WTC11 (cell line): ENCODE measurements around the gene ARIH2. TPM values are rescaled to one million over a fixed set of nuclear protein-coding genes. Genes with fewer than 3 reads are reported as not detected.

Experiments
- ATAC-seq: fragments of 200-7000 bp; cut with Tn5 transposase; 2 replicates; pipeline ENCODE4 v1.10.0; 2021; ENCODE audit warnings: mild to moderate bottlenecking, moderate library complexity
- CTCF ChIA-PET: fragments of 300-600 bp; sonication (Branson Sonifier 250); formaldehyde crosslinking; loops from one replicate; lab custom pipeline; 2021; ENCODE audit warnings: antibody characterized with exemption; lab: Charles Lee
- POLR2A ChIA-PET: fragments of 350-600 bp; sonication (Branson Sonifier 250); formaldehyde crosslinking; loops from one replicate; lab custom pipeline; 2021; ENCODE audit warnings: antibody characterized with exemption; lab: Charles Lee
- DNase-seq: peaks from one replicate; pipeline ENCODE4 v3.0.0; 2021; ENCODE audit warnings: low spot score
- H3K27ac Mint-ChIP-seq: 2 replicates; pipeline ENCODE4 v1.8.0; 2021; ENCODE audit warnings: mixed read lengths
- H3K27me3 Mint-ChIP-seq: 2 replicates; pipeline ENCODE4 v1.8.0; 2021; ENCODE audit warnings: low read depth, mild to moderate bottlenecking, moderate library complexity, mixed read lengths
- H3K36me3 Mint-ChIP-seq: 2 replicates; pipeline ENCODE4 v1.8.0; 2021; ENCODE audit warnings: mixed read lengths
- H3K4me1 Mint-ChIP-seq: 2 replicates; pipeline ENCODE4 v1.8.0; 2022; ENCODE audit warnings: mixed read lengths
- H3K4me3 Mint-ChIP-seq: 2 replicates; pipeline ENCODE4 v1.8.0; 2021; ENCODE audit warnings: mild to moderate bottlenecking, moderate library complexity, mixed read lengths
- H3K9me3 Mint-ChIP-seq: 2 replicates; pipeline ENCODE4 v1.8.0; 2021; ENCODE audit warnings: mixed read lengths
- CREM ChIP-seq: sonication (generic); formaldehyde crosslinking; IDR thresholded peaks from 2 replicates; pipeline ENCODE4 v1.8.1; 2022; ENCODE audit warnings: mild to moderate bottlenecking, missing genetic modification reagents, moderate library complexity
- ELF4 ChIP-seq: sonication (generic); formaldehyde crosslinking; IDR thresholded peaks from 2 replicates; pipeline ENCODE4 v1.8.1; 2022; ENCODE audit warnings: low read depth, mild to moderate bottlenecking, moderate library complexity, missing genetic modification reagents
- ETV6 ChIP-seq: sonication (generic); formaldehyde crosslinking; IDR thresholded peaks from 2 replicates; pipeline ENCODE4 v1.8.1; 2022; ENCODE audit warnings: mild to moderate bottlenecking, missing genetic modification reagents
- FOXJ3 ChIP-seq: sonication (generic); formaldehyde crosslinking; IDR thresholded peaks from 2 replicates; pipeline ENCODE4 v1.9.0; 2021; ENCODE audit warnings: missing genetic modification reagents, mild to moderate bottlenecking, borderline replicate concordance
- FOXK1 ChIP-seq: sonication (generic); formaldehyde crosslinking; IDR thresholded peaks from 2 replicates; pipeline ENCODE4 v1.8.0; 2022; ENCODE audit warnings: mild to moderate bottlenecking, moderate library complexity, missing genetic modification reagents
- GTF2I ChIP-seq: fragments of 250-450 bp; sonication (Bioruptor Pico); conservative IDR thresholded peaks from 2 replicates; pipeline ENCODE4 v1.4.0; 2021; ENCODE audit warnings: mild to moderate bottlenecking
- MYBL2 ChIP-seq: sonication (generic); formaldehyde crosslinking; IDR thresholded peaks from 2 replicates; pipeline ENCODE4 v1.8.1; 2023; ENCODE audit warnings: mild to moderate bottlenecking, moderate library complexity, missing genetic modification reagents
- SMAD3 ChIP-seq: sonication (generic); formaldehyde crosslinking; IDR thresholded peaks from 2 replicates; pipeline ENCODE4 v1.8.0; 2022; ENCODE audit warnings: missing genetic modification reagents, mild to moderate bottlenecking, borderline replicate concordance
- SOX15 ChIP-seq: fragments of 250-450 bp; sonication (Bioruptor Pico); IDR thresholded peaks from 2 replicates; pipeline ENCODE4 v1.9.0; 2021; ENCODE audit warnings: mild to moderate bottlenecking
- TCF7 ChIP-seq: sonication (generic); formaldehyde crosslinking; IDR thresholded peaks from 2 replicates; pipeline ENCODE4 v1.8.0; 2022; ENCODE audit warnings: mild to moderate bottlenecking, low read depth, missing genetic modification reagents, moderate library complexity
- TP53 ChIP-seq: sonication (generic); formaldehyde crosslinking; IDR thresholded peaks from 2 replicates; pipeline ENCODE4 v1.8.1; 2023; ENCODE audit warnings: mild to moderate bottlenecking, missing genetic modification reagents
- ZNF263 ChIP-seq: sonication (generic); formaldehyde crosslinking; IDR thresholded peaks from 2 replicates; pipeline ENCODE4 v1.8.1; 2022; ENCODE audit warnings: low read depth, mild to moderate bottlenecking, moderate library complexity, missing genetic modification reagents
- ZNF416 ChIP-seq: fragments of 250-450 bp; sonication (Bioruptor Pico); IDR thresholded peaks from 2 replicates; pipeline ENCODE4 v1.9.0; 2021; ENCODE audit warnings: mild to moderate bottlenecking, inconsistent platforms
- total RNA-seq: library from RNA; stranded (reverse); gene quantifications from 3 replicates; pipeline ENCODE4 v1.2.3, GENCODE V29; 2021
- TF ChIP-seq, protein P1 (sequence below): fragments of 250-450 bp; sonication (Bioruptor Pico); IDR thresholded peaks from 2 replicates; pipeline ENCODE4 v1.9.0; 2021; ENCODE audit warnings: mild to moderate bottlenecking, borderline replicate concordance
- TF ChIP-seq, protein P2 (sequence below): sonication (generic); formaldehyde crosslinking; IDR thresholded peaks from 2 replicates; pipeline ENCODE4 v1.8.1; 2022; ENCODE audit warnings: low read depth, mild to moderate bottlenecking, moderate library complexity, missing genetic modification reagents, borderline replicate concordance
- TF ChIP-seq, protein P3 (sequence below): fragments of 250-450 bp; sonication (Bioruptor Pico); IDR thresholded peaks from 2 replicates; pipeline ENCODE4 v2.1.2; 2022; ENCODE audit warnings: mild to moderate bottlenecking, moderate library complexity
- TF ChIP-seq, protein P4 (sequence below): sonication (generic); formaldehyde crosslinking; IDR thresholded peaks from 2 replicates; pipeline ENCODE4 v1.8.1; 2023; ENCODE audit warnings: mild to moderate bottlenecking, missing genetic modification reagents, moderate library complexity
- TF ChIP-seq, protein P5 (sequence below): sonication (generic); formaldehyde crosslinking; IDR thresholded peaks from 2 replicates; pipeline ENCODE4 v1.8.0; 2023; ENCODE audit warnings: missing genetic modification reagents
- TF ChIP-seq, protein P6 (sequence below): sonication (generic); formaldehyde crosslinking; IDR thresholded peaks from 2 replicates; pipeline ENCODE4 v1.8.0; 2023; ENCODE audit warnings: mild to moderate bottlenecking, missing genetic modification reagents
- TF ChIP-seq, protein P7 (sequence below): fragments of 250-450 bp; sonication (Bioruptor Pico); IDR thresholded peaks from 2 replicates; pipeline ENCODE4 v1.9.0; 2021; ENCODE audit warnings: mild to moderate bottlenecking

The ARIH2 gene
- total RNA-seq, 1 experiment from 2014 or later: 134 TPM

DNA sequence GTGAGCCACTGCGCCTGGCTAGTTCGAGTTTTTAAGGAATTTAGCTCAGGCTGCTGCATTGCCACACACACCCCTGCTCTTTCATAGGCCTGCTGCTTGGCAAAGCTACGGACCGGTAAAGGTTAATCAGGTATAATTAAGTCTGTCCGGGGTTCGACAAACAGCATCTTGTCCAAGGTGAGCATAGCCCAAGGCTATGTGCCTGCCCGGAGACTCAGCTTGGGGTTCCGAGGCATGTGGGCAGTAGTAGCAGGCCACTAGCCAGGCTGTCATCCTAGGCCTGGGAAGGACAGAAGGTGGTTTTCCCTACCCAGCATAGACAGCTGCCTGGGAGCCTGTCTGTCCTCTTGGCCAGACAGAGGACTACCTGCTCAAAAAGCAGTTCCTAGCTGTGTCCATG lies 78.0 kb downstream of the ARIH2 start:
- ChIA-PET POLR2A (interaction anchor here (1.6 to 2.0 kb wide), 2 partner anchors 9 to 10 kb away, joined by 3 to 11 read pairs; partner anchors contain the start of gene WDR6), CTCF (interaction anchor here (0.7 to 4.3 kb wide), 5 partner anchors 9 to 26 kb away, joined by 3 to 23 read pairs (median 12); partner anchors contain the start of gene WDR6)
- ATAC-seq: no peak
- H3K4me3 Mint-ChIP-seq: no peak overlapping the region
- peaks cover 15% of the 10 kb centered on the region for H3K4me1 Mint-ChIP-seq
- no peaks in the 10 kb centered on the region for H3K9me3 Mint-ChIP-seq
- peaks cover 4% of the 10 kb centered on the region; the same call in 1 of the 2 replicates for H3K36me3 Mint-ChIP-seq
- TF ChIP-seq ETV6 (CRISPR knock-in tag): no peak
- no peak for TF ChIP-seq FOXK1 (CRISPR knock-in tag)
- TF ChIP-seq, protein P1, sequence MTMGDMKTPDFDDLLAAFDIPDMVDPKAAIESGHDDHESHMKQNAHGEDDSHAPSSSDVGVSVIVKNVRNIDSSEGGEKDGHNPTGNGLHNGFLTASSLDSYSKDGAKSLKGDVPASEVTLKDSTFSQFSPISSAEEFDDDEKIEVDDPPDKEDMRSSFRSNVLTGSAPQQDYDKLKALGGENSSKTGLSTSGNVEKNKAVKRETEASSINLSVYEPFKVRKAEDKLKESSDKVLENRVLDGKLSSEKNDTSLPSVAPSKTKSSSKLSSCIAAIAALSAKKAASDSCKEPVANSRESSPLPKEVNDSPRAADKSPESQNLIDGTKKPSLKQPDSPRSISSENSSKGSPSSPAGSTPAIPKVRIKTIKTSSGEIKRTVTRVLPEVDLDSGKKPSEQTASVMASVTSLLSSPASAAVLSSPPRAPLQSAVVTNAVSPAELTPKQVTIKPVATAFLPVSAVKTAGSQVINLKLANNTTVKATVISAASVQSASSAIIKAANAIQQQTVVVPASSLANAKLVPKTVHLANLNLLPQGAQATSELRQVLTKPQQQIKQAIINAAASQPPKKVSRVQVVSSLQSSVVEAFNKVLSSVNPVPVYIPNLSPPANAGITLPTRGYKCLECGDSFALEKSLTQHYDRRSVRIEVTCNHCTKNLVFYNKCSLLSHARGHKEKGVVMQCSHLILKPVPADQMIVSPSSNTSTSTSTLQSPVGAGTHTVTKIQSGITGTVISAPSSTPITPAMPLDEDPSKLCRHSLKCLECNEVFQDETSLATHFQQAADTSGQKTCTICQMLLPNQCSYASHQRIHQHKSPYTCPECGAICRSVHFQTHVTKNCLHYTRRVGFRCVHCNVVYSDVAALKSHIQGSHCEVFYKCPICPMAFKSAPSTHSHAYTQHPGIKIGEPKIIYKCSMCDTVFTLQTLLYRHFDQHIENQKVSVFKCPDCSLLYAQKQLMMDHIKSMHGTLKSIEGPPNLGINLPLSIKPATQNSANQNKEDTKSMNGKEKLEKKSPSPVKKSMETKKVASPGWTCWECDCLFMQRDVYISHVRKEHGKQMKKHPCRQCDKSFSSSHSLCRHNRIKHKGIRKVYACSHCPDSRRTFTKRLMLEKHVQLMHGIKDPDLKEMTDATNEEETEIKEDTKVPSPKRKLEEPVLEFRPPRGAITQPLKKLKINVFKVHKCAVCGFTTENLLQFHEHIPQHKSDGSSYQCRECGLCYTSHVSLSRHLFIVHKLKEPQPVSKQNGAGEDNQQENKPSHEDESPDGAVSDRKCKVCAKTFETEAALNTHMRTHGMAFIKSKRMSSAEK: no peak
- no peak for TF ChIP-seq CREM (CRISPR knock-in tag)
- no peak for TF ChIP-seq ELF4 (CRISPR knock-in tag)
- TF ChIP-seq, protein P2, sequence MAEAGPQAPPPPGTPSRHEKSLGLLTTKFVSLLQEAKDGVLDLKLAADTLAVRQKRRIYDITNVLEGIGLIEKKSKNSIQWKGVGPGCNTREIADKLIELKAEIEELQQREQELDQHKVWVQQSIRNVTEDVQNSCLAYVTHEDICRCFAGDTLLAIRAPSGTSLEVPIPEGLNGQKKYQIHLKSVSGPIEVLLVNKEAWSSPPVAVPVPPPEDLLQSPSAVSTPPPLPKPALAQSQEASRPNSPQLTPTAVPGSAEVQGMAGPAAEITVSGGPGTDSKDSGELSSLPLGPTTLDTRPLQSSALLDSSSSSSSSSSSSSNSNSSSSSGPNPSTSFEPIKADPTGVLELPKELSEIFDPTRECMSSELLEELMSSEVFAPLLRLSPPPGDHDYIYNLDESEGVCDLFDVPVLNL (CRISPR knock-in tag): no peak
- TF ChIP-seq, protein P3, sequence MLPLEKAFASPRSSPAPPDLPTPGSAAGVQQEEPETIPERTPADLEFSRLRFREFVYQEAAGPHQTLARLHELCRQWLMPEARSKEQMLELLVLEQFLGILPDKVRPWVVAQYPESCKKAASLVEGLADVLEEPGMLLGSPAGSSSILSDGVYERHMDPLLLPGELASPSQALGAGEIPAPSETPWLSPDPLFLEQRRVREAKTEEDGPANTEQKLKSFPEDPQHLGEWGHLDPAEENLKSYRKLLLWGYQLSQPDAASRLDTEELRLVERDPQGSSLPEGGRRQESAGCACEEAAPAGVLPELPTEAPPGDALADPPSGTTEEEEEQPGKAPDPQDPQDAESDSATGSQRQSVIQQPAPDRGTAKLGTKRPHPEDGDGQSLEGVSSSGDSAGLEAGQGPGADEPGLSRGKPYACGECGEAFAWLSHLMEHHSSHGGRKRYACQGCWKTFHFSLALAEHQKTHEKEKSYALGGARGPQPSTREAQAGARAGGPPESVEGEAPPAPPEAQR (CRISPR knock-in tag): no peak
- TF ChIP-seq GTF2I (CRISPR knock-in tag): no peak
- TF ChIP-seq TCF7 (CRISPR knock-in tag): no peak
- TF ChIP-seq, protein P4, sequence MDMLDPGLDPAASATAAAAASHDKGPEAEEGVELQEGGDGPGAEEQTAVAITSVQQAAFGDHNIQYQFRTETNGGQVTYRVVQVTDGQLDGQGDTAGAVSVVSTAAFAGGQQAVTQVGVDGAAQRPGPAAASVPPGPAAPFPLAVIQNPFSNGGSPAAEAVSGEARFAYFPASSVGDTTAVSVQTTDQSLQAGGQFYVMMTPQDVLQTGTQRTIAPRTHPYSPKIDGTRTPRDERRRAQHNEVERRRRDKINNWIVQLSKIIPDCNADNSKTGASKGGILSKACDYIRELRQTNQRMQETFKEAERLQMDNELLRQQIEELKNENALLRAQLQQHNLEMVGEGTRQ (CRISPR knock-in tag): no peak
- no peak for TF ChIP-seq ZNF416 (CRISPR knock-in tag)
- no peak for TF ChIP-seq MYBL2
- TF ChIP-seq TP53 (CRISPR knock-in tag): no peak
- TF ChIP-seq, protein P5, sequence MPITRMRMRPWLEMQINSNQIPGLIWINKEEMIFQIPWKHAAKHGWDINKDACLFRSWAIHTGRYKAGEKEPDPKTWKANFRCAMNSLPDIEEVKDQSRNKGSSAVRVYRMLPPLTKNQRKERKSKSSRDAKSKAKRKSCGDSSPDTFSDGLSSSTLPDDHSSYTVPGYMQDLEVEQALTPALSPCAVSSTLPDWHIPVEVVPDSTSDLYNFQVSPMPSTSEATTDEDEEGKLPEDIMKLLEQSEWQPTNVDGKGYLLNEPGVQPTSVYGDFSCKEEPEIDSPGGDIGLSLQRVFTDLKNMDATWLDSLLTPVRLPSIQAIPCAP (CRISPR knock-in tag): no peak
- no peak for TF ChIP-seq SOX15 (CRISPR knock-in tag)
- TF ChIP-seq, protein P6, sequence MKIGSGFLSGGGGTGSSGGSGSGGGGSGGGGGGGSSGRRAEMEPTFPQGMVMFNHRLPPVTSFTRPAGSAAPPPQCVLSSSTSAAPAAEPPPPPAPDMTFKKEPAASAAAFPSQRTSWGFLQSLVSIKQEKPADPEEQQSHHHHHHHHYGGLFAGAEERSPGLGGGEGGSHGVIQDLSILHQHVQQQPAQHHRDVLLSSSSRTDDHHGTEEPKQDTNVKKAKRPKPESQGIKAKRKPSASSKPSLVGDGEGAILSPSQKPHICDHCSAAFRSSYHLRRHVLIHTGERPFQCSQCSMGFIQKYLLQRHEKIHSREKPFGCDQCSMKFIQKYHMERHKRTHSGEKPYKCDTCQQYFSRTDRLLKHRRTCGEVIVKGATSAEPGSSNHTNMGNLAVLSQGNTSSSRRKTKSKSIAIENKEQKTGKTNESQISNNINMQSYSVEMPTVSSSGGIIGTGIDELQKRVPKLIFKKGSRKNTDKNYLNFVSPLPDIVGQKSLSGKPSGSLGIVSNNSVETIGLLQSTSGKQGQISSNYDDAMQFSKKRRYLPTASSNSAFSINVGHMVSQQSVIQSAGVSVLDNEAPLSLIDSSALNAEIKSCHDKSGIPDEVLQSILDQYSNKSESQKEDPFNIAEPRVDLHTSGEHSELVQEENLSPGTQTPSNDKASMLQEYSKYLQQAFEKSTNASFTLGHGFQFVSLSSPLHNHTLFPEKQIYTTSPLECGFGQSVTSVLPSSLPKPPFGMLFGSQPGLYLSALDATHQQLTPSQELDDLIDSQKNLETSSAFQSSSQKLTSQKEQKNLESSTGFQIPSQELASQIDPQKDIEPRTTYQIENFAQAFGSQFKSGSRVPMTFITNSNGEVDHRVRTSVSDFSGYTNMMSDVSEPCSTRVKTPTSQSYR (CRISPR knock-in tag): no peak
- TF ChIP-seq FOXJ3 (CRISPR knock-in tag): no peak
- TF ChIP-seq SMAD3 (CRISPR knock-in tag): no peak
- TF ChIP-seq ZNF263 (CRISPR knock-in tag): no peak
- TF ChIP-seq, protein P7, sequence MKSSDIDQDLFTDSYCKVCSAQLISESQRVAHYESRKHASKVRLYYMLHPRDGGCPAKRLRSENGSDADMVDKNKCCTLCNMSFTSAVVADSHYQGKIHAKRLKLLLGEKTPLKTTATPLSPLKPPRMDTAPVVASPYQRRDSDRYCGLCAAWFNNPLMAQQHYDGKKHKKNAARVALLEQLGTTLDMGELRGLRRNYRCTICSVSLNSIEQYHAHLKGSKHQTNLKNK (CRISPR knock-in tag): no peak
- no peaks in the 10 kb centered on the region for H3K27me3 Mint-ChIP-seq
- no peak for DNase-seq
- no peak overlapping the region for H3K27ac Mint-ChIP-seq
